ENCODE results near the gene ATP2C1. TPM values are rescaled to one million over a fixed set of nuclear protein-coding genes. Genes with fewer than 3 reads are reported as not detected.

Gene ATP2C1, protein sequence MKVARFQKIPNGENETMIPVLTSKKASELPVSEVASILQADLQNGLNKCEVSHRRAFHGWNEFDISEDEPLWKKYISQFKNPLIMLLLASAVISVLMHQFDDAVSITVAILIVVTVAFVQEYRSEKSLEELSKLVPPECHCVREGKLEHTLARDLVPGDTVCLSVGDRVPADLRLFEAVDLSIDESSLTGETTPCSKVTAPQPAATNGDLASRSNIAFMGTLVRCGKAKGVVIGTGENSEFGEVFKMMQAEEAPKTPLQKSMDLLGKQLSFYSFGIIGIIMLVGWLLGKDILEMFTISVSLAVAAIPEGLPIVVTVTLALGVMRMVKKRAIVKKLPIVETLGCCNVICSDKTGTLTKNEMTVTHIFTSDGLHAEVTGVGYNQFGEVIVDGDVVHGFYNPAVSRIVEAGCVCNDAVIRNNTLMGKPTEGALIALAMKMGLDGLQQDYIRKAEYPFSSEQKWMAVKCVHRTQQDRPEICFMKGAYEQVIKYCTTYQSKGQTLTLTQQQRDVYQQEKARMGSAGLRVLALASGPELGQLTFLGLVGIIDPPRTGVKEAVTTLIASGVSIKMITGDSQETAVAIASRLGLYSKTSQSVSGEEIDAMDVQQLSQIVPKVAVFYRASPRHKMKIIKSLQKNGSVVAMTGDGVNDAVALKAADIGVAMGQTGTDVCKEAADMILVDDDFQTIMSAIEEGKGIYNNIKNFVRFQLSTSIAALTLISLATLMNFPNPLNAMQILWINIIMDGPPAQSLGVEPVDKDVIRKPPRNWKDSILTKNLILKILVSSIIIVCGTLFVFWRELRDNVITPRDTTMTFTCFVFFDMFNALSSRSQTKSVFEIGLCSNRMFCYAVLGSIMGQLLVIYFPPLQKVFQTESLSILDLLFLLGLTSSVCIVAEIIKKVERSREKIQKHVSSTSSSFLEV
- 93.4 and 136 TPM in 2 replicates for total RNA-seq

GRCh38 chr3:130893376-130894129 is at the start of gene ATP2C1:
Gene ATP2C1 (plus strand): TSS chr3:130894084. CDS start chr3:130894770, 686 bp downstream.
- no peak for TF ChIP-seq CTCF (IDR thresholded peaks at IDR 0.05; ENCODE audit: insufficient read depth, low read depth, low read length)
- DNase-seq (ENCODE audit: low read depth): peak; percentile 96
- H3K4me3 ChIP-seq (ENCODE audit: low read depth, low read length): peak within 1 kb of the TSS; percentile 93

- no peak for TF ChIP-seq CTCF (IDR thresholded peaks at IDR 0.05; ENCODE audit: insufficient read depth, low read depth, low read length)
- no peak overlapping the region for H3K4me3 ChIP-seq (ENCODE audit: low read depth, low read length)
- DNase-seq (ENCODE audit: low read depth): no peak
Measured at GRCh38 chr3:130844462-130844861, 49.4 kb upstream of the ATP2C1 start.

- no peak overlapping the region for H3K4me3 ChIP-seq (ENCODE audit: low read depth, low read length)
- TF ChIP-seq CTCF (IDR thresholded peaks at IDR 0.05; ENCODE audit: insufficient read depth, low read depth, low read length): no peak
- DNase-seq (ENCODE audit: low read depth): no peak
Measured at GRCh38 chr3:130846181-130846580, 47.7 kb upstream of the ATP2C1 start.

- TF ChIP-seq CTCF (IDR thresholded peaks at IDR 0.05; ENCODE audit: insufficient read depth, low read depth, low read length): no peak
- DNase-seq (ENCODE audit: low read depth): no peak
- H3K4me3 ChIP-seq (ENCODE audit: low read depth, low read length): no peak overlapping the region
Measured at GRCh38 chr3:130849091-130849552, 44.8 kb upstream of the ATP2C1 start.

GRCh38 chr3:130850044-130850797 is 43.7 kb upstream of the ATP2C1 start:
- DNase-seq (ENCODE audit: low read depth): peak; percentile 40

More at GRCh38 chr3:130850044-130850797, 43.7 kb upstream of the ATP2C1 start:
- H3K4me3 ChIP-seq (ENCODE audit: low read depth, low read length): no peak overlapping the region
- TF ChIP-seq CTCF (IDR thresholded peaks at IDR 0.05; ENCODE audit: insufficient read depth, low read depth, low read length): no peak

Measured in fibroblast of villous mesenchyme (primary cell).